HG03175 (cell line): ENCODE results near the gene EWSR1.

Experiments
- ATAC-seq: cut with Tn5 transposase; IDR thresholded peaks from one replicate; pipeline ENCODE4 v1.9.1; 2021; ENCODE audit warnings: mild to moderate bottlenecking, moderate library complexity; ENCODE audit not compliant: unreplicated experiment

Gene EWSR1

DNA sequence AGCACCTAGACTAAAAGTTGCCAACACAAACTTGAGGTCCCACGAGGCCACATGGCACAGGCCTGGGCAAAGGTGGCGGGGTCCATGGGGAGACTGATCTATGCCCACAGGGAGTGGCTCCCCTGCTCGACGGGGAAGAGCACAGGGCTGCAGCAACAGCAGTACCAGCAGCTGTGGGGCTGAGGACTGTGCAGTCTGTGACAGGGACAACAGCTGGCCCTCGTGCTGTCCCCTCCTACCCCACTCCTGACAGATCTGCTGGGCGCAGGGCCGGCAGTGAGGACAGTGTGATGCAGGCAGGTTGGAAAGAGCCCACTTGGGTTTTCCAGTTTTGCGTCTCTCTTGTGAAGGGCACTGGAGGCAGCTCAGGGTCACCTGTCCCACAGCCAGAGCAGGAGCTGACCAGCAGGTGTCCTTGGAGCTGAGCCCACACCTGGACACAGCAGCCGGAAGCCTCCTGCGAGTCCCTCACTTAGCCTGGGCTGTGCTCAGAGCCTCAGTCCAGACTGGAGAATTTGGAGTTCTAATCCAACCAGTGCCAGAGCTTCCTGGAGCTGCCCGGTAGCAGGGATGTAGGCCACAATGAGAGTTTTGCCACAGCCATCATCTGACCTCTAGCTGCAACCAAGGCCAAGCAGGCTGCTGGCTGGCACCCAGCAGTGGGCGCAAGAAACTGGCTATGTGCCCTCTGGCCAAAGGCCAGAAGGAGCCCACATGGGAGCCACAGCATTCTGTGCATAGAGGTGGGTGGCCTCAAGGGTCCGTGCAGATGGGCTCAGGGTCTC lies 34.8 kb downstream of the EWSR1 start:
- ATAC-seq, result no peak

DNA sequence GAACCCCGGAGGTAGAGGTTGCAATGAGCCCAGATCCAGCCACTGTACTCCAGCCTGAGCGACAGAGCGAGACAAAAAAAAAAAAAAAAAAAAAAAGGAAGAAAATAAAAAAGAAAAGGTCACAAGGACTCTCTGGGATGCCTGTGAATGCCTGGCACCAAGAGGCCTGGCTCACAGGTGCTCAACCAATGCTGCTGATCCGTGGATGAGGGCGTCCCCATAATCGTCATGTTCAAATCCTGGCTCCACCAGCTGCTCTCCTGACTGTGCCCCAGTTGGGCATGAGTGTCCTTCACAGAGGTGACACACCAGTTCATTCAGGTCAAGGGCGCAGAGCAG lies 37.7 kb downstream of the EWSR1 start:
- no peak for ATAC-seq

DNA sequence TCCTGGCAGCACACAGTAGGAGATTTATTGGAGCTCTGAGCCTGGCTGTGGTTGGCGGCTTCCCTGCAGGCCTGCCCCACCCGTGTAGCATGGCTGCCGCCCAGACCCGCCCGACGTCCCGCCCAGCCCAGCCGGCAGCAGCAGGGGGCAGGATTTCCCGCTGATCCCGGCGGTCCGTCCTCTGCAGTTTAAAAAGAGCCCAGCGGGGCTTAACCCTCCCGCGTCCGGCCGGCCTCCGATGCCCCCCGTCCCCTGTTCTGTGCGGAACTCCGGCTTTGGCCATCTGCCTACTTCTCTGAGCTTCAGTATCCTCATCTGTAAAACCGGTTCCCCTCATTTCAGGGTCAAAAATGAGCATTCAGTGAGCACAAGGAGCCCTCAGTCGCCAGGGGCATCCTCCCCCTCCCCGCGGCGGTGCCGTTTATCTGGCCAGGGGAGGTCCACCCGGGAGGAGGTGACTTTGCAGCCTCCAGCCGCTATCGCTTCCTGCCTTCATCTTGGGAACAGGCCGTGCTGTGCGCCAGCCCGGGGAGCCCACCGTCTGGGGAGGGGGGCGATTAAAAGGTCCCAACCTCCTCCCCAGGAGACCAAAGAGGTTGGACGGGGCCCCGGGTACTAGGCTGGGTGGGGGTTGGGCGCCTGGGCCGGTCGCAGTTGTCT lies 38.2 kb downstream of the EWSR1 start, which contains the start of gene GAS2L1:
TSS of gene GAS2L1 (plus strand) at position 476 of the 660 bp plus-strand sequence. CDS start 1,456 bp downstream, outside the sequence.
- ATAC-seq, result no peak

DNA sequence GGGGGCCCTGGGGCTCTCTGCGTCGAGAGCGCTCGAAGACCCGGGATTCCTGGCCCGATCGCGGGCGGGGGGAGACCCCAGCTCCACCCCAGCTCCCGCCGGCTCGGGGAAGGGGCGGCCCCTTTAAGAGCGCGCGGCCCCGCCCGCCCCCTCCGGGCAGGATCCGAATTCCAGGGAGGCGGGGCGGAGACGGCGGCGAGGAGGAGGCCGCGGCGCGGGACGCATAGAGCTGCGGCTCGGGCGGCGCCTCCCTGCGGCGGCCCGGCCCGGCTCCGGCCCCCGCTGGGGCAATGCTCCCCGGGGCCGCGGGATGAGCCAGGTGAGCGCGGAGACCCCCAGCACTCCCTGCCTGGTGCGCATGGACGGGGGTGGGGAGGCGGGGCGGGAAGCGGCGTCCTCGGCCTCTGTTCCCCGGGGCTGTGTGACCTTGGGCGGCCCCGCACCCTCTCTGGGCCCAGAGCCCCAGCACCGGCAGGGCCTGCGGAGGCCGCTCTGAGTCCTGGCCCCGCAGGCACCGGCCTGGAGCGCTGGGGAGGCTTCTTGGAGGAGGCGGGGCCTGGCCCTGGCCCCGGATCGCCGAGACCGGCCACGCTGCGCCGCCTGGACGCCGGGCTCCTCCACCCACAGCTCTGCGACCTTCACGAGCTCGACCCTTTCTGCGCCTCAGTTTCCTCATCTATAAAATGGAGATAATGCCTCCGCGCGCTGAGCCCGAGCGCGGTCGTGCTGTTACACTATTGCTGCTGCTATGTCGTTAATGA lies 38.9 kb downstream of the EWSR1 start:
- no peak for ATAC-seq

DNA sequence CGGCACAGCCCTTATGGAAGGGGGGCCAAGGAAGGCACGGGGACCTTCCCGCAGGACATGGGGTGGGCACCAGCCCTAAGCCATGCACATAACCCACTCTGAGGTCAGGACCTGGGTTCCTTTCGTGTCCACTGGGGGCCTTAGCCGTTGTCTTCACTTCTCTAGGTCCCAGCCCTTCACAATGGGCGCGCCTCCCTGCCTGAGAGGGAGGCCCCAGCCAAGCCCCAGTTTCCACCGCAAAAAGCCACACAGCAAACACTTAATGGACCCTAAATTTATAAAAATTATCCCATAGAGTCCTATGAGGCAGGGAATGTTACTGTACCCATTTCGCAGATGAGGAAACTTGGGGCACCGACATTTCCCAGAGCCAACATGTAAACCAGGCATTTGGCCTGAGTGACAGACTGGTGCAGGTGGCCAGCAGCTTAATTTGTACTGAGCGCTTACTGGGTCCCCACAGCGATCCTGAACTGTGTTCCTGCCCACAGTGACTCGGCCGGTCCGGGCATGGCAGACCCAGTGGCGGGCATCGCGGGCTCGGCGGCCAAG lies 39.6 kb downstream of the EWSR1 start:
- no peak for ATAC-seq

DNA sequence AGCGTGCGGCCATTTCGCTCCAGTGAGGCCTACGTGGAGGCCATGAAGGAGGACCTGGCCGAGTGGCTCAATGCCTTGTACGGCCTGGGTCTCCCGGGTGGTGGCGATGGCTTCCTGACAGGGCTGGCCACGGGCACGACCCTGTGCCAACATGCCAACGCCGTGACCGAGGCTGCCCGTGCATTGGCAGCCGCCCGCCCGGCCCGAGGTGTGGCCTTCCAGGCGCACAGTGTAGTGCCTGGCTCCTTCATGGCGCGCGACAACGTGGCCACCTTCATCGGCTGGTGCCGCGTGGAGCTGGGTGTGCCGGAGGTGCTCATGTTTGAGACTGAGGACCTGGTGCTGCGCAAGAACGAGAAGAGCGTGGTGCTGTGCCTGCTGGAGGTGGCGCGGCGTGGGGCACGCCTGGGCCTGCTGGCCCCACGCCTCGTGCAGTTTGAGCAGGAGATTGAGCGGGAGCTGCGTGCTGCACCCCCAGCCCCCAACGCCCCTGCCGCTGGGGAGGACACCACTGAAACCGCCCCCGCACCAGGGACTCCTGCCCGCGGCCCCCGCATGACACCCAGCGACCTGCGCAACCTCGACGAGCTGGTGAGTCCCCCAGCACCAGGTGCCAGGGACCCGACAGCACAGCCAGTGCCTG lies 40.2 kb downstream of the EWSR1 start:
- no peak for ATAC-seq

DNA sequence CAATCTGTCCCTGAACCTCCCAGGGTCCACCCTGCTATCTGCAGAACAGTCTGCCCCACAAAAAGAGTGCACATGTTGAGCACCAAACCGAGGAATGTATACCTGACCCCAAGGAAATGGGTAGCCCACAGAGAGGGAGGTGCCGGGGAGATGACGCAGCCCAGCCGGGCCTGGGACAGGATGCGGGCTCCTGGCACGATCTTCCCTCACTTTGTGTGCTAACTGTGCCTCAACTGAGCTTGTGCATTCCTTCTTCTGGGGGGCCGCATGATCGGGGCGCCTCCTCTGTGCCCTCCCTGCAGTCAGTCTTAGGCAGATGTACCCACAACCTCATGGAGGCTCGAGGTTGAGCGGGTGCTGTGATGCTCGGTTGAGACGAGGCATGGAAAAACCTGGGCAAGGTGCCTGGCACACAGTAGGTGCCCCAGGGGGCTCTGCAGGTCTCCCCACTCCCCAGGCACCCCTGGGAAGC lies 40.8 kb downstream of the EWSR1 start:
- ATAC-seq, result no peak

DNA sequence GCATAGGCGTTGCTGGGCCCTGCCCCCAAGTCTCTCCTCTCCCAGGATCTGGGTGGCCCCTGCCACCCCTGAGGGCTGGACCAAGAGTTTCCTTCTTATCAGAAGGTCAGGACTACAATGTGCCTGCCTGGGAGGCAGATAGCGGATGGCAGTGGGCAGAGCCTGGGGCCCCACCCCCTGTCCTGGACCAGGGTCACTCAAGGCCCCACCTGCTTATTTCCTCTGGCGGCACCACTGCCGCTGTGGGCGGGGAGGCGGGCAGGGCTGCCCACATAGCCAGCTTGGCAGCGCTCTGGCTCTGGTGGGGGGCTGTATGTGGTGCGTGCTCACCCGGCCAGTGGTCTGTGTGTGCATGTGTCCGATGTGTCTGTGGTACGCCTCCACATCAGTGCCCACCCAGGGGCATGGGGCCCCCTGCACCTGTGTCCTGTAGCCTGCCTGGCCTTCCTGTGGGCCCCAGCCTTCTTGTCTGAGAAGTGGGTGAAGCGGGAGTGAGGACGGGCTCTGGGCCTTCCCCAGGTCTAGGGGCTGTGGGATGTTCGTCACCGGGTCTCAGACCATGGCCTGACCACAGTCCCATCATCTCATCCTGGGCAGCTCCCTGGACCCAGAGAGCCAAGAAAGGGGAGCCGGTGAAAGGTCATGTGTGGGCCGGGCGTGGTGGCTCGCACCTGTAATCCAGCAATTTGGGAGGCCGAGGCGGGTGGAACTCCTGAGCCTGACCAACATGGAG lies 41.4 kb downstream of the EWSR1 start:
- no peak for ATAC-seq

DNA sequence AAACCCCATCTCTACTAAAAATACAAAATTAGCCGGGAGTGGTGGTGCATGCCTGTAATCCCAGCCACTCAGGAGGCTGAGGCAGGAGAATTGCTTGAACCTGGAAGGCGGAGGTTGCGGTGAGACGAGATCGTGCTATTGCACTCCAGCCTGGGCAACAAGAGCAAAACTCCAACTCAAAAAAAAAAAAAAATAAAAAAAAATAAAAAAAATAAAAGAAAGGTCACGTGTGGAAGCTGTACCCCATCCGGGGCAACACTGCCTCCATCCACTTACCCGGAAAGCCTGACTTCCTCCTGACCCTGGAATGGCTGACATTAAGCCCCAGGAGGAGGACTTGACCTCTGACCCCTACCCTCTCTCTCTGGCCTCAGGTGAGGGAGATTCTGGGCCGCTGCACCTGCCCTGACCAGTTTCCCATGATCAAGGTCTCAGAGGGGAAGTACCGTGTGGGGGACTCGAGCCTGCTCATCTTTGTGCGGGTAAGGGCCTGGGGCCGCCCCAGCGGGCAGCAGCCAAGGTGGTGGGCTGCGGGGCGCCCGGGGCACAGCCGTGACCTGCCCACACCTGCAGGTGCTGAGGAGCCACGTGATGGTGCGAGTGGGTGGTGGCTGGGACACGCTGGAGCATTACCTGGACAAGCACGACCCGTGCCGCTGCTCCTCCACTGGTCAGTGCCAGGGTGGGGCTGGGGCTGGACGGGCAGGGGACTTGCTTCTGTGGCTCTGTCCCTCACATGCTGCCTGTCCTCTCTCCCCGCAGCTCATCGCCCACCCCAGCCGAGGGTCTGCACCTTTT lies 42.2 kb downstream of the EWSR1 start:
- no peak for ATAC-seq

DNA sequence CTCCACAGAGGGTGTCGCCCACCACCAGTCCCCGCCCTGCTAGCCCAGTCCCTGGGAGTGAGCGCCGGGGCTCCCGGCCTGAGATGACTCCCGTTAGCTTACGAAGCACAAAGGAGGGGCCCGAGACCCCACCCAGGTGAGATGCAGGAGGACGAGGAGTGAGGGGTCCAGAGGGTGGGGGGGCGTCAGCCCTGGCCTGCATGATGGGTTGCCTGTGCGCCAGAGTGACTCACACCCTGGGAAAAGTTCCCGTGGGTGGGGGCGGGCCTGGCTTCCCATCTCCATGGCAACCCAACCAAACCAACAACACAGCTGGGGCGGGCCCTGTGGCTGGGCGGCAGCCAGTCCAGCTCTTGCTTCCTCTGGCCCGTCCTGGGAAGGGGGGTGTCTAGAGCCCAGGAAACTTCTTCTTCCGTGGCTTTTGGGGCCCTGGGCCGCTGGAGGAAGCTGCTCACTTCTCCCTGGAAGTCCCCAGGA lies 42.8 kb downstream of the EWSR1 start:
- ATAC-seq, result no peak

DNA sequence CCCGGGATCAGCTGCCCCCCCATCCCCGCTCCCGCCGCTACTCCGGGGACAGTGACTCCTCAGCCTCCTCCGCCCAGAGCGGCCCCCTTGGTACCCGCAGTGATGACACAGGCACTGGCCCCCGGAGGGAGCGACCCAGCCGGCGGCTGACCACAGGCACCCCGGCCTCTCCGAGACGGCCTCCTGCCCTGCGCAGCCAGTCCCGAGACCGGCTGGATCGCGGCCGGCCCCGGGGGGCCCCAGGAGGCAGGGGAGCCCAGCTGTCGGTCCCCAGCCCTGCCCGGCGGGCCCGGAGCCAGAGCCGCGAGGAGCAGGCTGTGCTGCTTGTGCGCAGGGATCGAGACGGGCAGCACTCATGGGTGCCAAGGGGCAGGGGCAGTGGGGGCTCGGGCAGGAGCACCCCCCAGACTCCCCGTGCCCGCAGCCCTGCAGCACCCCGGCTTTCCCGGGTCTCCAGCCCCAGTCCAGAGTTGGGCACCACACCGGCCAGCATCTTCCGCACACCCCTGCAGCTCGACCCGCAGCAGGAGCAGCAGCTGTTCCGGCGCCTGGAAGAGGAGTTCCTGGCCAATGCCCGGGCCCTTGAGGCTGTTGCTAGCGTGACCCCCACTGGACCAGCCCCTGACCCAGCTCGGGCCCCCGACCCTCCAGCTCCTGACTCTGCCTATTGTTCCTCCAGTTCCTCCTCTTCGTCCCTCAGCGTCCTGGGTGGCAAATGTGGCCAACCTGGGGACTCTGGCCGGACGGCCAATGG lies 43.6 kb downstream of the EWSR1 start:
- no peak for ATAC-seq

DNA sequence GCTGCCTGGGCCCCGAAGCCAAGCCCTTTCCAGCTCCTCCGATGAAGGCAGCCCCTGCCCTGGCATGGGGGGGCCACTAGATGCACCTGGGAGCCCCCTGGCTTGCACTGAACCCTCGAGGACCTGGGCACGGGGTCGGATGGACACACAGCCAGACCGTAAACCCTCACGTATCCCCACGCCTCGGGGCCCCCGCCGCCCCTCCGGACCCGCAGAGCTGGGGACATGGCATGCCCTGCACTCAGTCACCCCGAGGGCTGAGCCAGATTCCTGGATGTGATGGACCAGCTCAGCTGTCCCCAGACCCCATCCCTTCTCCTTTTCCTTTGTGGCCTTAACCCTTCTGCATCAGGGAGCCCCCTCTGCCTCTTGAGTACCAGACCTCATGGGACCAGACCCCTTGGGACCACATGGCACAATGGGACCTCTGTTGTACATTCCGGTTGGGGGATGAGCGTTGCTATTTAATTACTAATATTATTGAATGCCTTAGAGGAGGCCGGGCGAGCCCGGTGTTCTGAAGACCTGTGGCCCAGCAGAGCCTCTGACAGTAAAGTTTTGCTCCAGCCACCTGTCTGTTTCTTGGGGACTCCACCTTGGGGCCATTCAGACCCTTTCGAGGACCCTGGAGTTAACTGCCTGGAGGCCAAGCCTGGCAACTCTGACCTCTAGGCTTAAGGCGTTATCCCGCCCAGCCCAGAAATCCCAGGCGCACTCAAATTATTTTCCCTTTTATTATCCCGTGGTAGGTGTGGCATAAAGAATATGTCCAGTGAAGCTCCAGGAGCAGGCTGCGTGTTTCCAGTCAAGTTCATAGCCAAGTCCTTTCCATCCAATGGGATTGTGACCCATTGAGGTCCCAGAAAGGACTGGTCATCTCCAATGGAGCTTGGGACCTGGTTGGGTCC lies 44.4 kb downstream of the EWSR1 start:
- ATAC-seq, result no peak

DNA sequence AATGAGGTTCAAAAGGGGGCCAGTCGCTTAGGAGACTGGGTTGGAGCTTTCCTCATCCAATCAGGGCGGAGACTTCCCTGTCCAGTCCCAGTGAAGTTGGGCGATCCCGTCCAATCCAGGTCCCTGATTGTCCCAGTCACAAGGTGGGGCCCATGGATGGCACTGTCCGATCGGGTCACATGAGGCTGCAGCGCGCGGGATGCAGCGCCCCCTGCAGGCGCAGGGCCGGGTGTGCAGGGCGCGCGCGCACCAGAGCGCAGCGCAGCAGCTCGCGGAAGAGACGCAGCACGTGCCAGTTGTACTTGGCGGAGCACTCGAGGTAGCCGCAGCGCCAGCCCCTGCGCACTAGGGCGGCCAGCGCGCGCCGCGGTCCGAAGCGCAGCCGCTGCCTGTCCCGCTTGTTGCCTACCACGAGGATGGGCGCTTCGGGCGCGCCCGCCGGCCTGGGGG lies 45.1 kb downstream of the EWSR1 start:
- ATAC-seq, result no peak

DNA sequence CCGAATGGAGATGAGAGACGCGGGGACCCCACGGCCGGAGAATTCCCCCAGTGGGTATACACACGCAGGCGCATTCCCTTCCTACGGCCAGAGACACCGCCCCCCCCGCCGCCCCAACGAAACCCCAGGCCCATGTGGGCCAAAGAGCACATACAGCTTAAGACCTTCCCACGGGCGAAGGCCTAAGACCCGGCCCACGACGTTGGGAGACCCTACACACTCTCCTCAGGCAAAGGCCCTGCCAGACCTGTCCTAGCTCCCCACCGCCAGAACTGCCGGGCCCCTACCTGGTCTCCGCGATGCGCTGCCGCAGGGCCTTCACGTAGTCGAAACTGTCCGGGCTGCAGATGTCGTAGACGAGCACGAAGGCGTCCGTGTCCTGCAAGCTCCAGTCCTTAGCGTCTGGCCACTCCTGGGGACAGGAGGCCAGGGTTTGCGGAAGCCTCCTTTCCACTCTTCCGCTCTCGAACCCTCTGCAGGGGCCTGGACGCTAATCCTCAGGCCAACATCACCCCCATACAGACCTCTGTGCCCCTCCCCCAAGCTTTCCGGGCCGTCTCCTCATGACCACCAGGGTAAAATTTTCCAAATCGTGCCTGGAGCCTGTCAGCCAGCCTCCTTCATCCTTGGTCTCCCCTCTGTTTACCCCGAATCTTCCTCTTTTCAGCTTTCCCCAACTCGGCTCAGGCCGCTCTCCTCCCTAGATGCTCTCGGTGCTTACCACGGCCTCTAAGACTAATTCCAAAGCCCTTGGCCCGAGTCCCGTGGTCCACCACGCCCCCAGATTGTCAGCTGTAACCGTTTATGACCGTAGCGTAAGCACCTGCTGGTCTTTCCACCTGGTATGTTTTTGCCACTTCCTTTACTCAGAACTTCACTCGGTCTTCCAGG lies 45.8 kb downstream of the EWSR1 start:
- no peak for ATAC-seq

DNA sequence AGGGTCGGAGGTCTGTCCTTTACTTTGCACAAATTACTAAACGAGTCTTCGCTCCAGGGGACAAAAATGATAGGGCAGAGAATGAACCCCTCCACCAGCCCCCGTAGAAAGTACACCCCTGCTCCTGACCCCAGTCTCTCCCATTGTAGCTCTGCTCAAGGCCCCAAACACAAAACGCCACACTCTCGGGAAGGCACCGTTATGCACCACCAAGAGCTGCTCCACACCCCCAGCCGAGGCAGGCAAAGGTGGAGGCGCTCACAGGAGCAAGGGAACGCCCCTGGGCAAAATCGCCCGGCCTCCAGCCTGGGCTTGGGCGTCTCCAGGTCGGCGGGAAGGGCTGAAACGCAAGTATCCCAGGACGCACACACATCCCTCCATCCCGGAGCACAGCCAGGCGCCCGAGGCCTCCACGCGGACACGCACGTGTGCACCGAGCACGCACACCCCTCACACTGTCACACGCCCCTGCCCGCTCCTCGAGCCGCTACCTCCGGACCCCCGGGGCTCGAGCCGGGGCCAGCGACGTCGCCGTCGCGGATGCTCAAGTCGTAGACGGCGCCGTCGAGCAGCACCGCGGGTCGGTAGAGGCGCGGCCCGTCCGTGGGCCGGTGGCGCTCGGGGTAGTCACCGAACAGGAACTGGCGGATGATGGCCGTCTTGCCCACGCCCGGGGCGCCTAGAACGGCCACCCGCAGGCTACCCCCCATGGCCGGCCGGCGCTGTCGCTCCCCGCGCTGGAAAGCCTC lies 46.6 kb downstream of the EWSR1 start:
- no peak for ATAC-seq
